Activated CD4-positive, alpha-beta T cell treated with anti-CD3 and anti-CD28 coated beads for 1 hour (primary cell): ENCODE data around the gene CACNG1.
"Not testable (repeated sequence)": the region's sequence is repeated elsewhere in the genome, so short reads cannot be mapped to it uniquely, and the experiment has no call there.

Experiments
- DNase-seq: peaks from one replicate; pipeline ENCODE4 v3.0.0-alpha.2; 2020

Gene CACNG1

DNA sequence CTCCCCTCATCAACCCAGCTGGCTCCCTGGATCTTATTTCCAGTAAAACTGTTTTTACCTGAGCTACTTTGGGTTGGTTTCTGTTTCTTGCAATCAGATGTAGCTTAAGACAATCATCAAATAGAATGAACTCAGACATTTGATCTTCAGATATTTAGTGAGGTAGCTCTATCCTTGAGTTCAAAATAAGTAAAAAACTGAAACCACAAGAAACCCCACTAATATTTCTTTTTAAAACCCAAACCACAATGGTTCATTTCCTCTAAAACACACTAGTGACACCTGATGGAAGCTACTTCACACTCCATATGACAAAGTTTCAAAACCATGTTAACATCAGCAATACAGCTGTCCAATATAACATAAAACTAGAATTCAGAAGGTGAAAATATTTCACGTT, 37.8 kb downstream of the CACNG1 start:
- DNase-seq, result no peak

GRCh38 chr17:67085406-67085805, 41.1 kb downstream of the CACNG1 start:
- DNase-seq, result no peak

DNA sequence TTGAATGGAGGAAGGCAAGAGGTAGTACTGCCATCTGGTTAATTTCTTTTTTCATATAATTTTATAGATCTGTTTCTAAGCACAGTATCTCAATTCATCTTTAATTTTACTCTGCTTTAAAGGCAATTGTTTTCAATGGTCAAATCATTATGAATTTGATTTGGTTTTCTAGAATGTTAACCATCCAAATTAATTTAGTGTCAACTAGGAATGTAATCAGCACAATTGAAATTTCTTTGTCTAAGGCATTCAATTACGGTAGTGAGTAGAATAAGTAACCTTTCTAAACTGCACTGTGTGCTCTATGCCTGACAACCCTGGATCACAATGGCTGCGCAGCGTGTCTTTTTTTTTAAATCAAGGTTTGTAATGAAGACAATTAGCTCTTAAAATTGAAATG, 44.3 kb downstream of the CACNG1 start:
- no peak for DNase-seq

DNA sequence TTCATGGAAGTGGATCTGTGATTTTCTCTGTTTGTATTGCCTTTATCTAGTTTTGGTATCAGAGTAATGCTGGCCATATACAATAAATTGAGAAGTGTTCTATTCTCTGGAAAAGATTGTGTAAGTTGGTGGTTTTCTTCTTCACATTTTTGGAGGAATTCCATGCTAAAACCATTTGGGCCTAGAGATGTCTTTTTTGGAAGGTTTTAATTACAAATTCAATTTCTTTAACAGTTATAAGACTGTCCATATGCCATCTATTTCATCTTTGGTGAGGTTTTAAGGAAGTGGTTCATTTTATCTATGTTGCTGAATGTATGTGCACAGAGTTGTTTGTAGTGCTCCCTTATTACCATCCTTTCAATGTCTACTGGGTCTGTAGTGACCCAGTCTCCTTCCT, 46.0 kb downstream of the CACNG1 start:
- DNase-seq, result no peak

GRCh38 chr17:67092291-67092690, 47.9 kb downstream of the CACNG1 start:
- no peak for DNase-seq

DNA sequence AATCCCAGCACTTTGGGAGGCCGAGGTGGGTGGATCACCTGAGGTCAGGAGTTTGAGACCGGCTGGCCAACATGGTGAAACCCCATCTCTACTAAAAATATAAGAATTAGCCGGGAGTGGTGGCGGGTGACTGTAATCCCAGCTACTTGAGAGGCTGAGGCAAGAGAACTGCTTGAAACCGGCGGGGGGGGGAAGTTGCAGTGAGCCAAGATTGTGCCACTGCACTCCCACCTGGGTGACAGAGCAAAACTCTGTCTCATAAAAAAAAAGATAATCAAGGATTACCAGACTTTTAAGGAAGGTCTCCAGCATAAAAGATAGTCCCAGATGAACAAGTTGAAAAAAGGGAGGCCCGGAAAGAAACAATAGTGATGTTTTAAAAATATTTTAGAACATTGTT, 48.4 kb downstream of the CACNG1 start:
- DNase-seq, result not testable (repeated sequence)

DNA sequence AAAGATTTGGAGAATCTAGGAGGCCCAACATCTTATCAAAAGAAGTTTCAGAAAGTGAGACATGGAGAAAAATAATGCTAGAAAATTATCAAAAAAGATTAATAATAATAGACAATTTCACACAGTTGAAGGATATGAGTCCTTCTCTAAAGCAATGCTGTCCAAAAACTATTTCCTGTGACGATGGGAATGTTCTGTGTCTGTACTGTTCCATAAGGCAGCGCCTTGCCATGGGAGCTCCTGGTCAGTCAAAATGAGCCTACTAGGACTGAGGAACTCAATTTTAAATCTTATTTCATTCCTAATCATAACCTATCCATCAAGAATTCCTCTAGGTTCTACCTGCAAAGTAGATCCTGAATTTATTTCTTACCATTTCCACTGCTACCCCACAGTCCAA, 49.0 kb downstream of the CACNG1 start:
- no peak for DNase-seq

DNA sequence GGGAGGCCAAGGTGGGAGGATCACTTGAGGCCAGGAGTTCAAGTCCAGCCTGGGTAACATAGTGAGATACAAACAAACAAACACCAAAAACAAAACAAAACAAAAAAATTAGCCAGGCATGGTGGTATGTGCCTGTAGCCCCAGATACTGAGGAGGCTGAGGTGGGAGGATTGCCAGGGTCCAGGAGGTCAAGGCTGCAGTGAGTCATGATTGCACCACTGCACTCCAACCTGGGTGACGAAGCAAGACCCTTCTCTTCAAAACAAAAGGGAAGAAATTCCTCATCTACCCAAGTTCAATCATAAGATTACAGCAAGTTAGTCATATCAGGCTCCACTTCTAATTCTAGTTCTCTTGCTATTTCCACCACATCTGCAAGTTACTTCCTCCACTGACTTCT, 50.9 kb downstream of the CACNG1 start:
- DNase-seq, result not testable (repeated sequence)

DNA sequence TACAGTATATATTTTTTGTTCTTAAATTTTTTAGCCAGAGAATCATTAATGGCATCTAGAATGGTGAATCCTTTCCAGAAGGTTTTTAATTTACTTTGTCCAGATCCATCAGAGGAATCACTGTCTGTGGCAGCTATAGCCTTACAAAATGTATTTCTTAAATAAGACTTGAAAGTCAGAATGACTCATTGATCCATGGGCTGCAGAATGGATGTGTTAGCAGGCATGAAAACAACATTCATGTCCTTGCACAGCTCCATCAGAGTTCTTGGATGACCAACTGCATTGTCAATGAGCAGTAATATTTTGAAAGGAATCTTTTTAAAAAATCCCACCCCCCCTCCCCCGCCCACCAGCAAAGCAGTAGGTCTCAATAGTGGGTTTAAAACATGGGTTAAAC, 51.4 kb downstream of the CACNG1 start:
- DNase-seq, result no peak

DNA sequence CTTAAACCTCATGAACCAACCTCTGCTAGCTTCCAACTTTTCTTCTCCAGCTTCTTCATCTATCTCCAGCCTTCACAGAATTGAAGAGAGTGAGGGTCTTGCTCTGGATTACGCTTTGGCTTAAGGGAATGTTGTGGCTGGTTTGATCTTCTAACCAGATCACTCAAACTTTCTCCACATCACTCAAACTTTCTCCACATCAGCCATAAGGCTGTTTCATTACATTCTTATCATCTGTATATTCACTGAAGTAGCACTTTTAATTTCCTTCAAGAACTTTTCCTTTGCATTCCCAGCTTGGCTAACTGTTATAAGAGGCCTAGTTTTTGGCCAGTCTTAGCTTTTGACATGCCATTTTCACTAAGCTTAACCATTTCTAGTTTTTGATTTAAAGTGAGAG, 52.3 kb downstream of the CACNG1 start:
- DNase-seq, result no peak

DNA sequence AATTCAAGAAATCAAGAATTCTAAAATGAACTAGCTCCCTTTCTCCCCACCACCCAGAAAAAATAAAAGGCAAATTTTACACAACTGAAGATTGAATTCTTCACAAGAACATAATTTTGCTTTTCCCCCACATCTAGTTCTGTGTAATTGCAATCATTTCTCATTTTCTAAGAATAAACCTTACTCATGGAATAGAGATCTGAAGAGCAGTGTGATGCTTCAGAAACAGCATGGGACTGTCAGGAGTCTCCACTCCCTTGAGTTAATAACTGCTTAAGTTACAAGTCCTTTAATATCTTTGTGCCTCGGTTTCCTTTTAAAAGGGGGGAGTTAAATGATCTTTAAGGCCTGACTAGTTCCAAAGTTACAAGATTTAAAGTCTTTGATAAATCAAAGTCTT, 53.7 kb downstream of the CACNG1 start:
- DNase-seq, result no peak

DNA sequence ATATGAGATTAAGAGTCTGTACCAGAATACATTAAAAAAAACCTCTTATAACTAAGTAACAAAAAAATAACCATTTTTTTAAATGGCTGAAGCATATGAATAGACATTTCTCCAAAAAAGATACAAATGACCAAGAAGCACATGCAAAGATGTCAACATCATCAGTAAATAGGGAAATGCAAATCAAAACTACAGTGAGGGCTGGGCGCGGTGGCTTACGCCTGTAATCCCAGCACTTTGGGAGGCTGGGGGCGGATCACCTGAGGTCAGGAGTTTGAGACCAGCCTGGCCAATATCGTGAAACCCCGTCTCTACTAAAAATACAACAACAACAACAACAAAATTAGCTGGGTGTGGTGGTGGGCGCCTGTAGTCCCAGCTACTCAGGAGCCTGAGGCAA, 60.3 kb downstream of the CACNG1 start:
- not testable (repeated sequence) for DNase-seq

DNA sequence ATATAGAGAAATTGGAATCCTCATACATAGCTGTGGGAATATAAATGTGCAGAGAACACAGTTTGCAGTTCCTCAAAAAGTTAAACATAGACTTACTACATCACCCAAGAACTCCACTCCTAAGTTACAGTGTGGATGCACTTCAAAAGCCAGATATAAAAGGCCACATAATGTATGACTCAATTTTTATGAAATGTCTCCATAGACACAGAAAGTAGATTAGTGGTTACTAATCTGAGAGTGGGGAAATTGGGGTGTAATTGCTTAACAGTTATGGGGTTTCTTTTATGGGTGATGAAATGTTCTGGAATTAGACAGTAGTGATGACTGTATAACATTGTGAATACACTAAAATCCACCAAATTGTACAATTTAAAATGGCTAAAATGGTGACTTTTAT, 60.9 kb downstream of the CACNG1 start:
- no peak for DNase-seq
